GM19463 (cell line): Measurements from ENCODE around the gene NXF1.

Source experiments
- ATAC-seq: cut with Tn5 transposase; IDR thresholded peaks from one replicate; pipeline ENCODE4 v1.9.1; 2021; ENCODE audit warnings: mild to moderate bottlenecking, moderate library complexity; ENCODE audit not compliant: unreplicated experiment

NXF1 gene

DNA sequence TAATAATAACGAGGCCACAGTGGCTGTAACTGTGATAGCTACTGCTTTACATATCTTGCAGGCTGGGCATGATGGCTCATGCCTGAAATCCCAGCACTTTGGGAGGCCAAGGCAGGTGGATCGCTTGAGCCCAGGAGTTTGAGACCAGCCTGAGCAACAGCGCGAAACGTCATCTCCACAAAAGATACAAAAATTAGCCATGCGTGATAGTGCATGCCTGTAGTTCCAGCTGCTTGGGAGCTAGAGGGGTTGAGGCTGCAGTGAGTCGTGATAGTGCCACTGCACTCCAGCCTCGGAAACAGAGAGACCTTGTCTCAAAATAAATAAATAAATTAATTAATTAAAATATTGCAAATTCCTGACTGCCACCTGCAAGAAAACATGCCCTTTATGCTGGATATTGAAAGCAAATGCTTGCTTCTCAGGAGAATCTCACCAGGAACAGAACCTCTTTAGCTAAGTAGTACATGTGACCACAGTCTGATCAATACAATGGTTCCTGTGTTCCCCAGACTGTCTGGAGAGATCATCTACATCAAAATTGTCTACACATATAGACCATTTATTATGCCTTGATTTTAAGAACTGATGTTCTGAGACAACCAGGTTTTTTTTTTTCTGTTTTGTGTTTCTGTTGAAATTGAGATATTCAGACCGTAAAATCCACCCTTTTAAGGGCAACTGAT lies 57.6 kb downstream of the NXF1 start:
- ATAC-seq = no peak
